Coronary artery (tissue), 2 donors: ENCODE measurements around the gene ANKRD34C.

Experiments
- DNase-seq: peaks from one replicate; pipeline ENCODE4 v3.0.0-alpha.2; 2017; ENCODE audit warnings: low spot score
- H3K27ac ChIP-seq, 2 donors: fragments of 200-600 bp; sonication (generic); one replicate each; pipeline ENCODE4 v1.5.1; 2016 to 2019
- H3K4me3 ChIP-seq: fragments of 200-600 bp; sonication (generic); 2 replicates; pipeline ENCODE4 v1.5.1; 2016; ENCODE audit warnings: mild to moderate bottlenecking, moderate library complexity
- TF ChIP-seq, protein P1 (sequence below): fragments of 200-600 bp; sonication (generic); IDR thresholded peaks from one replicate; pipeline ENCODE4 v1.5.1; 2019; ENCODE audit warnings: antibody characterized with exemption

Gene ANKRD34C

DNA sequence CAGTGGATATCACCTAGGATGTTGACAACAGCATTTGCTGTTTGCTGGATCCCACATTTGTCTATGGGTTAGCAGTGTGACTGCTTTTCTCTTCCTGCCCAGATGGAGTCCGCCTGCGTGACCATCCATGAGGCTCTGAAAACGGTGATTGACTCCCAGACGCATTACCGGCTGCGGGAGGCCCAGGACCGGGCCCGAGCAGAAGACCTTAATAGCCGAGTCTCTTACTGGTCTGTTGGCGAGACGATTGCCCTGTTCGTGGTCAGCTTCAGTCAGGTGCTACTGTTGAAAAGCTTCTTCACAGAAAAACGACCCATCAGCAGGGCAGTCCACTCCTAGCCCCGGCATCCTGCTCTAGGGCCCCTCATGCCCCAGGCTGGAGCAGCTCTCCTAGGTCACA, 39.4 kb downstream of the ANKRD34C start:
- no peak for DNase-seq

DNA sequence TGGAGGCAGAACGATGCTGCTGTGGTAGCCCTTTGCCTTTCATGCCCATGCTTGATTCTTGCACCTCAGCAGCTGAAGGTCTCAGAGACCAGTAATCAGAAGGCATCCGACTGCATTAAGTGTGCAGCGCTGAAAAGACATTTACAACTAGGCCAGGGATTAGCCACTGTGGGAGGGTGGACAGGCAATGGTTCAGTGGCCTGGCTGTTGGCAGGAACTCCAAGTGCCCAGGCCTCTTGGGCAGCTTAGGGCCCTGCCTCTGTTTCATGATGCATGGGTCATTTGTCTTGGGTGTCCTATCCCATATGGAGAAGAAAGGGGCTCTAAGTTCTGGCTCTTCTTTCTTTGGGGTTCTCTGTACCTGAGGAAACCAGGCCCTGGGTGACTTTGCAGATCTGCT, 39.8 kb downstream of the ANKRD34C start:
- DNase-seq: no peak
- no peak overlapping the region for H3K27ac ChIP-seq
- H3K4me3 ChIP-seq: no peak overlapping the region
- TF ChIP-seq, protein P1, sequence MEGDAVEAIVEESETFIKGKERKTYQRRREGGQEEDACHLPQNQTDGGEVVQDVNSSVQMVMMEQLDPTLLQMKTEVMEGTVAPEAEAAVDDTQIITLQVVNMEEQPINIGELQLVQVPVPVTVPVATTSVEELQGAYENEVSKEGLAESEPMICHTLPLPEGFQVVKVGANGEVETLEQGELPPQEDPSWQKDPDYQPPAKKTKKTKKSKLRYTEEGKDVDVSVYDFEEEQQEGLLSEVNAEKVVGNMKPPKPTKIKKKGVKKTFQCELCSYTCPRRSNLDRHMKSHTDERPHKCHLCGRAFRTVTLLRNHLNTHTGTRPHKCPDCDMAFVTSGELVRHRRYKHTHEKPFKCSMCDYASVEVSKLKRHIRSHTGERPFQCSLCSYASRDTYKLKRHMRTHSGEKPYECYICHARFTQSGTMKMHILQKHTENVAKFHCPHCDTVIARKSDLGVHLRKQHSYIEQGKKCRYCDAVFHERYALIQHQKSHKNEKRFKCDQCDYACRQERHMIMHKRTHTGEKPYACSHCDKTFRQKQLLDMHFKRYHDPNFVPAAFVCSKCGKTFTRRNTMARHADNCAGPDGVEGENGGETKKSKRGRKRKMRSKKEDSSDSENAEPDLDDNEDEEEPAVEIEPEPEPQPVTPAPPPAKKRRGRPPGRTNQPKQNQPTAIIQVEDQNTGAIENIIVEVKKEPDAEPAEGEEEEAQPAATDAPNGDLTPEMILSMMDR: no peak

More for the DNA sequence above, 39.4 kb downstream of the ANKRD34C start:
- TF ChIP-seq, protein P1: no peak
- H3K27ac ChIP-seq: no peak overlapping the region
- H3K4me3 ChIP-seq: no peak overlapping the region

DNA sequence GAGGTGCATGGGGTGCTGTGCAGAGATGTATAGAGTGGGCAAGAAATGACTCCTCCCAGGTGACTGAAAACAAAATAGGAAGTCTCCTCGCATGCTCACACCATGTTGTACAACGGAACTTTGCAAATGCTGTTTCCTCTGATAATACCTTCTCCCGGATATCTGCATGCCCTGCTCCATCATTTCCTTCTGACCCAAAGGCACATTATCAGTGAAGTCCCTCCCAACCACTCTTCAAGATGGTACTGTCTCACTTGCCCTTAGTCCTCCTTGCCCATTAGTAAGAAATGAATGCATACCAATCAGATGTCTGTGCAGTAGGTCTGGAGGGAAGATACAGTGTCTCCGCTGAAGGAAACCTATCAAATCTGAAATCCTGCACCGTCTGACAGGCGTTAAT, 40.4 kb downstream of the ANKRD34C start:
- no peak overlapping the region for H3K4me3 ChIP-seq
- TF ChIP-seq, protein P1: no peak
- no peak overlapping the region for H3K27ac ChIP-seq
- DNase-seq: no peak

DNA sequence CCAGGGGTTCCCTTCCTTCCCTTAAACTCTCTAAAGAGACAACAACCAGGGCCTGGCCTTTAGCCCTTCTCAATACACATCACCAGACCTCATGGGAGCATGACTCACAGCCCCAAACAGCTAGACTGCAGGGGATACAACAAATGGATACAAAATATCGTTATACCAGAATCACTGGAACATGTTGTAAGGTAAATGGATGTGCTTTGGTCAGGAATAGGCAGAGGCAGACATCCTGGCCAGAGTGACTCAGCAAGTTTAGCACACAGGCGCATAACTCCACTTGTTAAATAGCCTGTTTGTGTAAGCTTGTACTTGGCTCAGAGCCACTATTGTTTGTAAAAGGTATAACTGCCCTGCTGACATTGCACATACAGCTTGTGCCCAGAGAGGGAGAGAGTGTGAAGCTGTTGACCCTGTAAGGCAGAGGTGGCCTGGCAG, 46.7 kb downstream of the ANKRD34C start:
- TF ChIP-seq, protein P1: no peak
- Histone ChIP-seq H3K27ac (no peak overlapping the region), H3K4me3 (no peak overlapping the region)
- DNase-seq: no peak
